CD4-positive, alpha-beta T cell treated with Interleukin-12 subunit alpha and Interleukin-12 subunit beta, for 1 hour (primary cell): ENCODE measurements around the gene BICRAL.
"Not testable (repeated sequence)": the region's sequence is repeated elsewhere in the genome, so short reads cannot be mapped to it uniquely, and the experiment has no call there.

Experiments used
- DNase-seq: peaks from one replicate; pipeline ENCODE4 v3.0.0-alpha.2; 2020

The BICRAL gene

DNA sequence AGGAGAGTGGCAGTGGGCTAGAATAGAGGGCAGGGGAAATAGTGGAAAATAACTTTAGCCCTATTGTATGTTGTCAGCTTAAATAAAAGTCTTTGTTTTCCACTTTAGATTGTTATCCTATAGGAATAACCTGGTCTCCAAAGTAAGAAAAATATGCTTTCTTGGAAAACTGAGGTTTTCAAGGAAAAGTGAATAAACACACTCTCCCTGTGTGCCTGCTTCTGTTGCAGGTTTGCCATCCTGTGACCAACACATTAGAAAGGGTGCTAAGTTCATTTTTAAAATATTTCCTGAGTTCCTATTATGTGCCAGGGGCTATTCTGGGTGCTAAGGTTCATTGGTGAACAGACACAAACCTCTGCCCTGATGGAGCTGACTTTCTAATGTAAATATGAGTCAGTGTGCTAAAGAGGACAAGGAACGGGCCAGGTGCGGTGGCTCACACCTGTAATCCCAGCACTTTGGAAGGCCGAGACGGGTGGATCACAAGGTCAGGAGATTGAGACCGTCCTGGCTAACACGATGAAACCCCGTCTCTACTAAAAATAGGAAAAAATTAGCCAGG is 23.5 kb downstream of the BICRAL start:
- DNase-seq, result no peak

DNA sequence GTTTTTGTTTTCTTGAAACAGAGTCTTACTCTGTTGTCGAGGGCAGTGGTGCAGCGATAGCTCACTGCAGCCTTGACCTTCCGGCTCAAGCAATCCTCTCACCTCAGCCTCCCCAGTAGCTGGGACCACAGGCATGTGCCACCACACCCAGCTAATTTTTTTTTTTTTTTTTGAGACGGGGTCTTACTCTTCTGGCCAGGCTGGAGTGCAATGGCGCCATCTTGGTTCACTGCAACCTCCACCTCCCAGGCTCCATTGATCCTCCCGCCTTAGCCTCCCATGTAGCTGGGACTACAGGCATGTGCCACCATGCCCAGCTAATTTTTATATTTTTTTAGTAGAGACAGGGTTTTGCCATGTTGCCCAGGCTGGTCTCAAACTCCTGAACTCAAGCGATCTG is 24.5 kb downstream of the BICRAL start:
- not testable (repeated sequence) for DNase-seq

DNA sequence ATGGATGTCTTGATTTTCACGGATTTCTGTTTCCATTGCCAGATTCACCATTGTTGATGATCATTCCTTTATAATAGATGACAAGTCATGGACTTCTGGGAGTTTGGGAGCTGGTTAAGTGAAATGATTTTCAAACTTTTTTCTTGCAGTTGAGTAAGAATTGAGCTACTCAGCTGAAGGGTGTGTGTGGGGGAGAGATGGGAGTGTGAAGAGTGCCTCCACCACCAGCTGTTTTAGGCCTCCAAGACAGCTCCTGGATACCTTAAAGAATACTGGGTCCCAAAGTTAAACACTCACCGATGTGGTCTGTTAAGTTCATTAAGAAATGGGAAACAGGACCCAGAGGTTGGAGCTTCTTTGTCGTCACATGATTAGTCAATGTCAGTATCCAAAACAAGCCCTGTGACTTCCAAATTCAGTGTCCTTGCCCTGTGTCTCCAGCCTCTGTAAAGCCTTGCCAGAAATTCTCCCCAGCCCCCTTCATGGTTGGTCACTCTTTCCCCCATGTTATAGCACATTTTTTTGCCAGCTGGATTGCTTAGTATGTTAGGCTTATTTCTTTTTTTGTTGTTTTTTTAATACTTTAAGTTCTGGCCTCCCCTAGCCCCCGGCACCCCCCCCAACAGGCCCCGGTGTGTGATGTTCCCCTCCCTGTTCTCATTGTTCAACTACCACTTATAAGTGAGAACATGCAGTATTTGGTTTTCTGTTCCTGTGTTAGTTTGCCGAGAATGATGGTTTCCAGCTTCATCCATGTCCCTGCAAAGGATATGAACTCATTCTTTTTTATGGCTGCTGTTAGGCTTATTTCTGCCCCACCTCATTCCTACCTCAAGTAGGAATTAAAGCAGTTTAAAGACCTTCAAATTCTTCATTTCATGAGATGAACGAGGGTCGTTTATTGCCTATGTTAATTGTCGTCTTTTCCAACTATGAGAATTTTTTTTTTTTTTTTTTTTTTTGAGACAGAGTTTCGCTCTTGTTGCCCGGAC is 26.9 kb downstream of the BICRAL start:
- DNase-seq, result no peak

DNA sequence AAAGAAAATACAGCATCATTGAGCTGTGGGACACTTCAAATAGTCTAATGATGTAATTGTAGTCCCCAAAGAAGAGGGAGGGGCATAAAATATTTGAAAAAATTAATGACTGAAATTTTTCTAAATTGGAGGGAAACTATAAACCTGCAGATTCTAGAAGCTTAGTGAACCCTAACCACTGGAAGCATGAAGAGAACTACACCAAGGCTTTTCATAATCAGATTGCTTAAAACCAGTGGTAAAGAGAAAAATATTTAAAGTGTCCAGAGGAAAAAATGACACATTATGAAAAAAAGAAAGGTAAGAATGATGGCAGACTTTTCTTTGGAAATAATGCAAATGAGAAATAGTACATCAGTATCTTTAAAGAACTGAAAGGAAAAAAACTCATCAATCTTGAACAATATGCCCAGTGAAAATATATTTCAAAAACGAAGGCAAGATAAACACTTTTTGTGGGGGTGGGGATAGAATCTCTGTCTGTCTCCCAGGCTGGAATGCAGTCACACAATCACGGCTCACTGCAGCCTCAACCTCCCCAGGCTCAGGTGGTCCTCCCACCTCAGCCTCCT is 31.3 kb downstream of the BICRAL start:
- DNase-seq, result no peak

DNA sequence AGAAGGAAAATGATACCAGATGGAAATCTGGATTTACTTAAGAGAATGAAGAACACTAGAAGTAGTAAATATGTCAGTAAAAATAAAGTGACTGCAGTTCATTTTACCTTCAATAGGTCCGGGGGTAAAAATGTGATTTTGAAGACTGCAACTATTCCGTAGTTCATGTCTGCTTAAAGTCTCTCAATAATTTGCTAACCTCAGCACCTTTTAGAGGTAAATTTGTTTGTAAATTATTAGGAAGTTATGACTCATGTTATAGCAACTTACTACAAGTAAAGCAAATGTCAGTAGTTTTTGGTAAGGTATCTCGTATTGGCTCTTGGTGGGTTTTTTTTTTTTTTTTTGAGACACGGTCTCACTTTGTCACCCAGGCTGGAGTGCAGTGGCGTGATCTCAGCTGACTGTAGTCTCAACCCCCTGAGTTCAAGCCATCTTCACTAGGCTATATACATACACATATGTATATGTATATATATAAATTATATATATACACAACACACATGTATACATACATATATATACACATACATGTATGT is 32.1 kb downstream of the BICRAL start:
- no peak for DNase-seq

DNA sequence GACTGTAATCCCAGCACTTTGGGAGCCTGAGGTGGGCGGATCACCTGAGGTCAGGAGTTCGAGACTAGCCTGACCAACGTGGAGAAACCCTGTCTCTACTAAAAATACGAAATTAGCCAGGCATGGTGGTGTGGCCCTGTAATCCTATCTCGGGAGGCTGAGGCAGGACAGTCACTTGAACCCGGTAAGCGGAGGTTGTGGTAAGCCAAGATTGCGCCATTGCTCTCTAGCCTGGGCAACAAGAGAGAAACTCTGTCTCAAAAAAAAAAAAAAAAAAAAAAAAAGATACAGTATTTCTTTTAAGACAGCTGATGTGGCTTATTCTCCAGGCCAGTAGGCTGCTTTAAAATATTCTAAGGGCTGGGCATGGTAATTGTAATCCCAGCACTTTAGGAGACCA is 33.9 kb downstream of the BICRAL start:
- DNase-seq, result not testable (repeated sequence)

DNA sequence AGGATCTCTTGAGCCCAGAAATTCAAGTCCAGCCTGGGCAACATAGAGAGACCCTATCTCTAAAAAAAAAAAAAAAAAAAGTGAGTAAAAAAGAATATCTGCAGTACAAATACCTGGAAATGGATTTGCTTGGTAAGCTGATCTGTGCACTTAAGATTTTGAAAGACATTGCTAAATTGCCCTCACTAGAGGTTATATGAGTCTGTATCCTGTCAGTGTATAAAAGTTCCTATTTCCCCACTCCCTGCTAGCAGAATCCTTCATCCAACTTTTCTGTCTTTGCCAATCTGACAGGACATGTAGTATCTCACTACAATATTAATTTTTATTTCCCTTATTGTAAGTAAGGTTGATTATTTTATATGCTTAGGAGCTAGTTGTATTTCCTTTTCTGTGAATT is 36.1 kb downstream of the BICRAL start:
- DNase-seq, result no peak

DNA sequence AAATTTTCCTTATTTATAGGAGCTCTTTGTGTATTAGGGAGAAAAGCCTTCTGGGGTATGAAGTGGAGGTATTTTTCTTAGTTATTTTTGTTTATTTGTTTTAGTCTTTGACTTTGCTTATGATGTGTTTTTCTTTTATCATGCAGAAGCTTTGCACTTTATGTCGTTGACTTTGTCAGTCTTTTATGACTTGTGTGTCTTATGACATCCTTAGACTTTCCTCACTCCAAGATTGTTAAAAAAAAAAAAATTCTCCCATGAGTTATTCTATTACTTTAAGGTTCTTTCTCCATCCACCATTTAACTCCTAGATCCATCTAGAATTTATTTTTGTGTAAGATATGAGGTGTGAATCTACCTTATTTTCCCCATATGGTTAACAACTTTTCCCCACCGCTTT is 36.6 kb downstream of the BICRAL start:
- DNase-seq, result no peak

DNA sequence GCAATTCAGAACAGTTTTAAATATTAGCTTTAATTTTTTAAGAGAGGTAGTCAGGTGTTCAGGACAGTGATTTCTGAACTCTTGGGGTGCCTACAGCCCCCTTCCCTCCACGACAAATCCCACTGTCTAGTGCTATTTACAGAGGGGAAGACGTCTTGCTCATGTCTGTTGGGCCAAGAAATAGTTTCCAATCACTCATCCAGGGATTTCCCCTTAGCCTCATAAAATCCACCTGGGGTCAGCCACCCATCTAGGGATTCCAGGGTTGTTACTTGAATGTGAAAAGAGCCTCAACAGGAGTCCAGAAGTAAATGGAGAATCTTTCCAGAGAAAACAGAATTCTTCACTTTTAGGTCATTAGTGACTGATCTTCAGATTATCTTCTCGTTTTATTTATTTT is 37.0 kb downstream of the BICRAL start:
- DNase-seq, result no peak

DNA sequence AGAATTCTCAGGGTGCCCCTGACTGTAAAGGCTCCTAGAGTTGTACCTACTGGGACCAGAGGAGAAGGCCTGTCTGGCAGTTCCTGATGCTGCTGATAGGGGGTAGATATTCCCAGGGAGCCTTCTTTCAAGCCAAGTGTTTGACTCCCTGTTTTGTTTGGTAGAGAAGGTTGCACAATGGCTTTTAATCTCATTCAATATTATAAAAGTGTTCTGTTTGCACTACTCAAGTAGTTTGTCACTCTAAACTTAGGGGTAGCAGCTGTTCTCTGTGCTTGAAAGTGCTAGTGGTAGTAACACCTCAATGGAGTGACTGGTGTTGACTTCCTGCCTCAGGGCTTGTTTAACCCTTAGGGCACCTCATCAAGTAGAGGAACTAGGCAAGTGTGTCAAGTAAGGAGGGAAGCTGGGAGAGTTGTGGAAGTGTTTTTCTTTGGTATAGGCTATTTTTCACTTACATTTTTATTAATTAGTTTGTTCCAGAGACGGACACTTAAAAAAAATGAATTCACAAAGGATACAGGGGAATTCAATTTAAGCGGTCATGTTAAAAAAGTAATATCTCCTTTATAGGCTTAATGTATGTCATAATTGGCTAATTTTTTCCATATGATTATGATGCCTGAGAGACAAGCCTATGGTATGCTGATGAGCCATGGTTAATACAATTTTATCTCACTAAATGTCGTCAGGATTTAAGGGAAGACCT is 38.1 kb downstream of the BICRAL start:
- DNase-seq, result peak; percentile 33

DNA sequence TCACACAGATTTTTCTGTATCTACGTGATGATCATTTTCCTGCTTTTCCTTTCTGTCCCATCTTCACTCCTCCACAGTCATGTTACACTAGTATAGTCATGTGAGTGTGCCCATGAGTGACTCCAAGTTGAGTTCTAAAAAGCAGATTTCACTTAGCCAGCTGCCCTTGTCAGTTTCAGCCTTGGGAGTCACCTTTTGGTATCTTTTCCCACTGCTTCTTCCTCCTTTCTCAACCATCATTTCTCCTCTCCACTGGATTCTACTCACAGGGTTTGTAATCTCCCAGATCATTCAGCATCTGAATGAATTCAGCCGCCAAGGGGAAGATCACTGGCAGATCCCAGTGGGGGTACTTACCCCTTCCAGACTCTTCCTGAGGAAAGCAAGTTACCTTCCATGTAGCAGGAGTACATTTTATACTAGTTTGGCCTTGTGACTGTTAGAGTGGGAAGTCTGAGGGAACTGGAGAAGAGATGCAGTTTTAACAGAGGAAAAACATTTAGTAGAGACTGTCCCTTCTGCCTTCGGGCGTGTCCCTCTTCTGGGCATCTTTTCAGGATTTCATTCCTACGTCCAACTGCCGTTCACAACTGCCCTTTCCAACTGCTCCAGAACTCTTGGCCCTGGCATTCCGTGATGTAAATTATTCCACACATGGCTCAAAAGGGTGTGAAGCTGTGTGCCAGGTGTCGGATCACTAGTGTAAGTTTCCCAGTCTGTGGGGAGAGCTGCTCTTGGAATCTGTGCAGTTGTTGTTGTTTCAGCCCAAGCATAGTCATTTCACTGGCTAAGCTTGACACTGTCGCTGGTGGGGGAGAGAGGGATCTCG is 38.9 kb downstream of the BICRAL start:
- no peak for DNase-seq

DNA sequence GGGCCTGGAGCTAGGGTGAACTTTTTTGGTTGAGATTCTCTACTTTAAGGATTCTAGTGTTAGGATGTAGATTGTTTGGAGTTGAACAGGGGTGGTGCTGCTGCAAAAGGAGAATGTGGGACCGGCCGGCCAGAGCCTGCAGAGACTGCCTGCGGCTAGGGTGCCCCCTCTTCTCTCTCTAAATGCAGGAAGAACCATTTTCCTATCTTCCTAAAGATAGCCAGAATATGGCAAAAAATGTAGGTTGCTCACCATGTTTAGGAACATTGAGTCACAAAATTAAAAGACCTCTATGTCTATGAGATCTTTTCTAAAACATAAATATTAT is 39.5 kb downstream of the BICRAL start:
- DNase-seq, result no peak

DNA sequence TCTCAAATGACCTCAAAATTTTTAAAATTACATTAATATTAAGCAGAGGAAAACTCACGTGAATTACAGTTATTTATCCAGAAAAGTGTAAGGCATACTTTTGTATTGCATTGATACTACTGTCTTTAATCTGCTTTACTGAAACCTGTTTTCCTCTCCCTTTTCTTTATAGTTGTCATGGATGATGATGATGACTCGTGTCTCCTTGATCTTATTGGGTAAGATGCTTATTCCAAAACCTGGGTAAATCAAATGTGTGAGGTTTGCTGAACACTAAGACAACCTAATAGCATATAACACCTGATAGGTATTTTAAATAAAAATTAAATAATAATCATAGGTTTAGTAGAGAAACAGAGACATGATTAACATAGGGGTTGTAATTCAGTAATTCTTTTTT is 40.0 kb downstream of the BICRAL start:
- DNase-seq, result no peak

DNA sequence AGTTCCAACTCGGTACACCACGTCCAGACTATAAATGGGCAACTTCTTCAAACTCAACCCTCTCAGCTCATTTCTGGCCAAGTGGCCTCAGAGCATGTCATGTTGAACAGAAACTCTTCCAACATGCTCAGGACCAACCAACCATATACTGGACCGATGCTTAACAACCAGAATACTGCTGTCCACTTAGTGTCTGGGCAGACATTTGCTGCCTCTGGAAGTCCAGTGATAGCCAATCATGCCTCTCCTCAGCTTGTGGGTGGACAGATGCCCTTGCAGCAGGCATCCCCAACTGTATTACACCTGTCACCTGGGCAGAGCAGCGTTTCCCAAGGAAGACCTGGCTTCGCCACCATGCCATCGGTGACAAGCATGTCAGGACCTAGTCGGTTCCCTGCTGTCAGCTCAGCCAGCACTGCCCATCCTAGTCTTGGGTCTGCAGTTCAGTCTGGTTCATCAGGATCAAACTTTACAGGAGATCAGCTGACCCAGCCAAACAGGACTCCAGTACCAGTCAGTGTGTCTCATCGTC is 47.8 kb downstream of the BICRAL start:
- no peak for DNase-seq

DNA sequence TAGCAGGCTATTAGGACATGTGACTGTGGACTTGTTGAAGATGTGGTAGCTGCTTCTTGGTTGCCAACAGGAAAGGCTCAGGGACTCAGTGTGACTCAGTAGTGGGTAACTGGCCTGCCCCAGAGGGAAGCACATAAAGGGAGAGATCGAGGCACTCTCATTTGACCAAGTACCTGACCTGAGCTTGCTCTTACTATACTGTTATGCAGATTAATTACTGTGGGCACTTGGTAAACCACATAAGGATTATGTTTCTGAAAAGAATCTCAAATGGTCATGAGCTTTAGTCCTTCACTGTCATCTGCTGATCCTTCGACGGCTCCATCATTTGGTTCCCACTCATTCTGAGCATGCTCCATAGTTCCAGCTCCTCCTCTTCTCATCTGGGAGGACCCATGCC is 49.4 kb downstream of the BICRAL start:
- DNase-seq, result no peak

DNA sequence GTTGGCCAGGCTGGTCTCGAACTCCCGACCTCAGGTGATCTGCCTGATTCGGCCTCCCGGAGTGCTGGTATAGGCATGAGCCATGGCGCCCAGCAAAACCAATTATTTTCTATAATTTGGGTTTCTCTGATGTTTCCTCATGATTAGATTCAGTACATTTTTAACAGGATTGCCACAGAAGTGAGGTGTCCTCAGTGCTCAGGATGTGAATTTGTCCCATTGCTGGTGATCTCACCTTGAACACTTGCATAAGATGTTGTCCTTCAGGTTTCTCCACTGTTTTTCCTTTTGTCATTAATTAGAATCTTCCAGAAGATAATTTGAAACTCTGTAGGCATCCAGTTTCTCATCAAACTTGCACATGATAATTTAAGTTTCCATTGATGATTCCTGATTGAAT is 52.2 kb downstream of the BICRAL start:
- no peak for DNase-seq

DNA sequence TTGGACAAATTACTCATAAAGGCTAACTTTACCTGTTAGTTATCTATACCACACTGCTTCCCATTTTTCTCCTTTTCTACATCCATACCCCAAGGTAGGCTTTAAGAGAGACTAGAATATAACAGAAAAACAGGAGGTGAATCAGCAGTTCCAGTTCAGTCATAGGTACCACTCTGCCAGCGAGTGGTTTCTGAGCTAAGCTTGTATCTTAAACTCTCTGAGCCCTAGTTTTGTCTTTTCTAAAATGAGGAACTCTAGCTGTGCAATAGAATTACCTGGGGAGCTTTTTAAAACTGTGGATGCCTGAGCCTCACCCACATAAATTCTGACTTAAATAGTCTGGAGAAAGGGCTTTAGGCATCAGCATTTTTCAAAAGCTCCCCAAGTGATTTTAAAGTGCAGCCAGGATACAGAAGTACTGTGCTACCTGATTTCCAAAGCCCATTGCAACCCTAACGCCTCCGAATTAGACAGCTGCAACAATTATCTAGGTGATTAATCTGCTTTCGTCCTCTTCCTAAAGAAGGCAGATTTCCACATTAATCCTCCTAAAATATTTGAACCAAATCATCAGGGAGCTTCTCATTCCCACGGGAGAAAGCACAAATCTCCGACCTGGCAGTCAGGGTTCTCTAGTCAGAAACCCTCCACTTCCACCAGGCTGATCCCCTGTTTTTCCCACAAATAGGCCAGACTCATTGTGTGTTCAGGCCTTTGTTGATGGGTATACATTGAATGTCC is 60.2 kb downstream of the BICRAL start:
- no peak for DNase-seq

DNA sequence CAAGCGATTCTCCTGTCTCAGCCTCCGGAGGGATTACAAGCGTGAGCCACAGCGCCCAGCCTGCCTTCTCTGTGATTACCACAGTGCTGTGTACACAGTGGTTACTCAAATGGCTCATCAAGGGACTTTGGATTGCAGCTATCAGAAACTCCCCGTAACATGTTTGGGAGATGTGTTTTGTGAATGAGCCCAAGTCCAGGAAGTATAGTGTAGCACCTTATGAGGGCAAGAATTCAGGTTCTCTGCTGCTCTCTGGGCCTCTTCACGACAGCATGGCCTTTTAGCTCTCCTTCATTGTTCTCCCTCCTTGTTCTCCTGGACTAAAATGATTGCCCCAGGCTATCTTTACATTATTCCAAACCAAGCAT is 63.5 kb downstream of the BICRAL start:
- DNase-seq, result no peak

DNA sequence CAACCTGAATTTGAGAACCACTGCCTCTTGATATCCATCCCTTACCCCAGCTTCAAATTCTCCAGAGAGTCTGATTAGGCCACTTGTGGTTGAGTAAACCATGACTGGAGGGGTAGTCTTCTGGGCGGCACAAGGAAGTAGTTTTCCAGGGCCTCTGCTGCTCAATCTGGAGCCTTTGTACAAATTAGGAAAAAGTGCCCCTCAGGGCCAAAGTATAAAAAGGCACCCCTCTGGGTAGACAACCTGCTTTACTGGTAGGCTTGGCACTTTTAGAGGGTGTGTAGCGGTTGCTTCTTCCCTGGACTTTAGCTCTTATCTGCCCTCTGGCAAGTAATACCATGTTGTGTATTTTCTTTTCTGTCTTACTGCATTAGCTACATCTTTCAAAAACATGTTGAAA is 64.7 kb downstream of the BICRAL start:
- DNase-seq, result no peak

DNA sequence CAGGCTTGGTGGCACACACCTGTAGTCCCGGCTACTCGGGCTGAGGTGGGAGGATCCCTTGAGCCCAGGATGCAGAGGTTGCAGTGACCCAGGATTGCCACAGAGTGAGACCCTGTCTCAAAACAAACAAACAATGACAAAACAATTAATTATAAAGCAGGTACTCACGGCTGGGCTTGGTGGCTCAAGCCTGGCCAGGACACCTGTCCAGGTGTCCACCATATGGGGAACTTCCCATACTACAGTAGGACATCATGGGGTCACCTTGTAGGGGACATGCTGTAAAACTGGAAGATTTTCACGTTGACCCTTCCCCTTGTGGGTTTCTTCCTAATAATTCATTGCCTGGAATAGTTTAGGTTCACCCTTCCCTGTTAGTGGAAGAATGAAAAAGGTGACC is 66.8 kb downstream of the BICRAL start:
- DNase-seq, result no peak

DNA sequence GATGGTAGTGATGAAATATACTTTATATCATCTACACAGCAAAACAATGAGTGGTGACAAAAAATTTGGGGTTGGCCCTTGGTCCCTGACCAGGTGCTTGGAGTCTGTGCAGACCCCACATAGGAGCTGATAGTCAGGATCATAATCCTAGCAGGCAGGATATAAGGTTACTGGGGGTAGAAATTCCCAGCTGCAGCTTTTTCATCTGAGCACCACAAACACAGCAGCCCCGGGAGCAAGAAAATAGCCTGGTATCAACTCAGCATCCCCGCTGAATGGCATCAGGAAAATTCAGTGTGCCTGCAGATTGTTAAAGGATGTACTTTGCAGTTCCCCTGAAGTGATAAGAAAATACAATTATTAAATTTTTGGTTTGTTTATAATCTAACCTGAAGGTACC is 69.7 kb downstream of the BICRAL start:
- no peak for DNase-seq

DNA sequence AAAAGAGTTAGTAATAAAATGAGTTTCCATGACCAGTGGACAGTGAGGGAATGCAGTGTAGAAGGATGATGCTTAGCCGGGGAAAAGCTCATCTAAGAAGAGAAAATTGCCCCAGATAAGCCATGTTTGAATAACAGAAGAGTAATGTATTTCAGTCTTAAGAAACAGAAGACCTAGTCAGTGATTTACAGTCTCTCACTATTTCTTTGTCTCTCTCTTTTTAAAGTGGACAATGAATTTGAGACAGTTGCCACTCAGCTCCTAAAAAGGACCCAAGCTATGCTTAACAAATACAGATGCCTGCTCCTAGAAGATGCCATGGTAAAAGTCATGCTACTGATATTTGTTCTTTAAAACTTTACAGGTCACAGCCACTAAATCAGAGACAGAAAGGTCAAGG is 78.2 kb downstream of the BICRAL start:
- DNase-seq, result no peak
